CD4-positive, alpha-beta T cell treated with Interferon alpha-2 for 1 hour (primary cell): Measurements from ENCODE around the gene THSD4.

Experiments used
- DNase-seq, 2 donors: peaks; one replicate each; pipeline ENCODE4 v3.0.0-alpha.2; 2020 to 2022

The THSD4 gene

DNA sequence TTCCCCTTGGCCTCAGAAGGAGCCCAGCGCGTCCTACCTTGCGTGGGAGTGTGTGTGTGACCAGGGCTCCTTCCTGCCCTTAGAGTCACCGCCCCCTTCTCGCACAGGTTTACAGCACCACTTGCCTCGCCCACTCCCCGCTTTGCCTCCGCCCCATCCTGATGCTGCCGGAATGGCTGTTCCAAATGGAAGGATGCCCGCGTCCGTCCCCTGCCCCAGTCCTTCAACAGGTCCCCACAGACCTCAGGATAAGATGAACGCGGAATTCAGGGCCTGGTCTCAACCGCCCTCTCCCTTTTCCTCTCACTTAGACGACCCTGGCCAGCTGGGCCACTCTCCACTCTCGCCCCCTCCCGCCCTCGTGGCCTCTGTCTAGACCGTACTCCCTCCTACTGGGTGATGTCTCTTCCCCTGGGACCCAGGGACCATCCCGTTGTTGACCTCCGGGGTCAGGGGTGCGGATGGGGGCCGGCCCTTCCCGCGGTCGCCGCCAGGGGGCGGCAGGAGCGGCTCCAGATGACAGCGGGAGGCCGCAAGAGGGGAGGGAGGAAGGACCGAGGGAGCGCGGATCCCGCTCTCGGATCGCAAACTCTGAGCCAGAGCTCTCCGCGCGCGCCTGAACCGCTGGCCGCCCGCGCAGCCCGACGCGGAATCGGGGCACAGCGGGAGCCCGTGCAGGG lies at the start of gene THSD4:
Gene THSD4, plus strand, starts transcription at position 585 of the 680 bp plus-strand sequence.
- peak; percentile 34 to 51 for DNase-seq

DNA sequence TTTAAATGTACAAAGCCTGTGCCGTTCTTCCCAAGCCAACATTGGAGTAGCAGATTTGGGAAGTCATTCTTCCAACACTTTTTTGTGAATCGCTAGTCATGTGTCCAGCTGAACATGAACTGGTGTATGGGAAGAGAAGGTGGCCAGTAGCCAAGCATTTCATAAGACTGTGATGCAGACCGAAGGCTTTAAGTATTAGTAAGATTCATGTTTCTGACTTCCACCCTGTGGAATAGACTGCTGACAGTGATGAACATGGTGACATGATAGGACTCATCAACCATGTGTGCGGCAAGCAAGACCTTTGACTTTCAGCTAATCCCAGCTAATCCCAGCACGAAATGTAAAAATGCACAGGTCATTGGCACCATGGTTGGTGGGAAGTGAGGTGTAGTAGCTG lies 48.3 kb upstream of the THSD4 start:
- DNase-seq = no peak

DNA sequence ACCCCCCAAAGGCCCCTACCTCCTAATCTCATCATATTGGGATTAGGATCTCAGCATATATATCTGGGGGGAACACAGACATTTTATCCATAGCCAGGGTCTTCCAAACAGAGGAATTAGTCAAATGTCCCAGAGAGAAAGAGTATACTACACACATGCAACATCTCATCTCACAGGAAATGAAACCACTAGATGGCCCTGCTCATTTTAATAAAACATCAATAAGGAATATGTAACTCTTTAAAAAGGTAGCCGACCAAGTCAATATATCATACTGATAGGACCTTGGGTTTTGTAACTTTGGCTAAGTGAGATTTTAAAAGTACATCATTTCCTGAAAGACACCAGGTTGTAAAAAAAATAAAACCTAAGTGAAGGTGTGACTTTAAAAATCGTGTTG lies 45.6 kb upstream of the THSD4 start:
- DNase-seq = no peak

DNA sequence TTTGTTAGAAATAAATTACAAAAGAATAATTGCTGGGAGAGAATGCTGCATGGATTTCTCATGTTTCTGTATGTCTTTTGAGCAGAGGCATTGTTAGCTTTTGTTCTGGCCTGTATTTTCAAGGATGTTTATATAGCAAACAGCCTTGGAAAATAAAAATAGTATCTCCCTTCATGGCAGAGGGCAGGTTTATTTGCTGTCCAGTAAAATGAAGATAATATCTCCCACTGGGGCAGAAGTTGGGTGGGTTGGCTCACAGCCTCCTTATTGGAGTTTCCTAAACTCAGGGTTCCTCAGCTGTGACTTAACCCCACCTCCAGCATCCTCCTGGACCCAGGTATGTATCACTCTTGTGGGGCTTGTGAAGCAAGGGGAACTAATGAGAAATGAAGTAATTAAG lies 43.7 kb upstream of the THSD4 start:
- DNase-seq = no peak

DNA sequence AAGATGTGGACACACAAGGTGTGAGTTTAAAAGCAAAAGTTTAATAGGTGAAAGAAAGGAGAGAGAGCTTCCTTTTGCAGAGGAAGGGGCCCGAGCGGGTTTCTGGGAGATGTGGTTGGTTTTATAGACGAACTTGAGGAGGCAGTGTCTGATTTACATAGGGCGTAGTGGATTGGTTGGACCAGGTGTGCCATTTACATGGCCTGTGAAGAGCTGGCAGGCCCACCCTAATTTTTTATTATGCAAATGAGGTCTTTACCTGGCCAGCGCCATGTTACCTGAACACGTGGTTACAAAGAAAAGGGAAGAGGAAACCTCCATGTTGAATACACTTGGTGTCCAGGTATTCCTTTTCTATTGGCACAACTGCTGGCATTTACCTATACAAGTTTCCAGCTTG lies 42.8 kb upstream of the THSD4 start:
- DNase-seq = no peak

DNA sequence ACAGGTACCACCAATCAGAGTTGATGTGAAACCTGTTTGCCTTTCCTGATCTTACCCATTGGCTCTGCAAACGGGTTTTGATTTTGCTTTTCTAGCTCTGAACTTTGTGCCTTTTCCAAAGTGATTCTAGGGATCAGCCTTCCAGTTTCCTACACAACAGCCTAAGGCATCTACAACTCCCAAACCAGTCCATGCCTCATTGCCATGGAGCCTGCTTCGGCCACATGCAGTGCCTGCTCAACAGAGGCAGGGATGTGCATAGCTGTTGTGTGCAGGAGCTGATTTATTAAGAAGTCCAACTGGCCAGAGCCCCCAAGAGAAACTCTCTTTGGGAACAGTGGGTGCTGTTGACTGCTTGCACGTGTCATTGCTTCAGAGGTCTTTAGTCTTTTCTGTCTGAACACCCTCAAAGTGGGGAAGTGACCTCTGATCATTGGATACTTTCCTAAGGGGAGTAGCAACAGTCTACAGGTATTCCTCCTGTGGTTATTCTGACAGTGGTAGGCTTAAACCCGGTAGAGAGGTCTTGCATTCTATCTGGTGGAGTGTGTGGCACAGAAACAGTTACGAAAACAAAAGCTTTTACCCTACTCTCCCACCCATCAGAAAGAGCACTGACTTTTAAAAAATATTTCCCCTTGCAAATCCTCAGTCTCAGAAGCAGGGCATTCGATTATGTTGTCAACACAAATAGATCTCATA lies 36.6 kb upstream of the THSD4 start:
- DNase-seq = no peak

DNA sequence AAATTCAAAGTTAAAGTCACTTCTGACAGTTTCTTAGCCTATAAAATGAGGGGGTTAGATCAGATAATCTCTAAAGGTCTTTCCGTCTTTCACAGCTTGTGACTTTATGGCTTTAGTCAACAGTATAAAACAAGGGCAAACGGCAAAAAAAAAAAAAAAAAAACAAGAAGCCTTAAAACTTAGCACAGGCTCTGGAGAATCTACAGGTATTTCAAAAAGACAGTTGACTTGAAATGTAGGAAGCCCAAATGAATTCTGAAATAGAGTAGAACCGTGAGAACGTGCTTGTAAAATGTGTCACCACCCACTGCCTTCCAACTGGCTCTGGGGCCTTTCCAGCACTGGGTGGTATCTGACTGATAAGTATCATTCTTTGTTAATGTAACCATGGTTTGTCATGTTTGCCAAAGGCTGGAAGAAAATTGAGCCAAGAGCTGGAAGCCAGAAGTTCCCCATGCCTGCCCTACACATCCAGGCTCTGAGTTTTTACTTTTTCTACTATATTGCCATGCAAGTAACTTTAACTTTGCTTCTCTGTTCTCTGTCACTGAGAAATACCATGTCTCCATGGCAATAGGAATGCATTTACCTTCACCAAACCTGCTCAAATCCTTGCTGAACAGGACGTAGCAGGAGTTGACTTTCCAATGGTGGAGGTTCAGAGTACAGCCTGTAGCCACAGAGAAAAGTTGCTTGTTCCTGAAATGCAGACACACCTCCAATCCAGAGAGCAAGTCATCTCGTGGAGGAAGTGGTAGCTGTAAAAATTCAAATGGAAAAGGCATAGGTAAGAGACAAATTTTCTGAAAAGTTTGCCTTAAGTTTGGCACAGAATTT lies 35.8 kb upstream of the THSD4 start:
- no peak for DNase-seq

DNA sequence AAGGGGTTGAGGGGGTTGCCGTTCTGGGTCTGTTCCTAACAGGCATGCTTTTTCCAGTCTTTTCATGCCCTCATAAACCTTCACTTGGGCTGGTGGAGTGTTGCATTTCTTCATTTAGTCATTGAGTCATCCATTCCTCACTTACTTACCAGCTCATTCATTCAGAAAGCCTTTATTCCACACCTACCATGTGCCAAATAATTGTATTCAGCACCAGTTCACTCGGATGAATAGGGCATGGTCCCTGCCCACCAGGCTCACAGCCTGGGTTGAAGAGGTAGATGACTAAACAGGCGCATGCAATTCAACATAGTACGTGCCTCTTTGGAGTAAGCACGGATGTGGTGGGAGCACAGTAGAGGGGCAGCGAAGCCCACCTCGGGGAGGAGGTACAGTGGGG lies 35.1 kb upstream of the THSD4 start:
- DNase-seq = no peak

DNA sequence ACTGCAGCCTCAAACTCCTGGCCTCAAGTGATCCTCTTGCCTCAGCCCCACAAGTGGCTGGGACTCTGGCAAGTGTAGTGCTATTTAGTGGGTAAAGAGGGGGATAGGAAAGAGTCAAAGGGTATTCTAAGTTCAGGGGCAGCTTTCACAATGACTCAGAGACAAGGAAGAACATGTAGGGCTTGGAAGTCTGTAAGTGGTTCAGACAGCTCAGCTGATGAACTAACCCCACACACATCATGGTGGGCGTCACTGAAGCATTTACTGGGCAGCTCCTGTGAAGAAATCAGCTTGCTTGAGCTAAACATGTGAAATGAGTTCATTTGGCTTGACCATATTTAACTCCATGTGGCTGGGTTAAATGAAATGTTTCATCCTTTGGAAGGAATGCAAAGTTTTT lies 34.6 kb upstream of the THSD4 start:
- no peak for DNase-seq

DNA sequence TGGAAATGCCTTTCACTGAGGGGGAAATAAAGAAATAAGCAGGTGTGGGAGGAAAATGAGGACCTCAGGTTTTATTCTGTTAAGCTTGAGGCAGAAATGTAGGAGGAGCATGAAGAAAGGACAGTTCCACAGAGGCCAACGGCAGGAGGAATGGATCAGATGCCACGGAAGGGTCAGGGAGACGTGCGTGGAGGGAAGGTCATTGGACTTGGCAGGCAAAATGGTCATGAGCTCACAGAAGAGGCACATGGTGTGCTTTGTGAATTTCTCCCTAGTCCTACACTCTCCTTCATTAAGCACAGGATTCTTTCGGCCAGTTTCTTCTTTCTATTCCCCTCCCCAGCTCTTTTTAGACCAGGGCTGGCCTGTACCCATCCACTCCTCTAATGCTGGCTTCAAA lies 32.5 kb upstream of the THSD4 start:
- DNase-seq = no peak

DNA sequence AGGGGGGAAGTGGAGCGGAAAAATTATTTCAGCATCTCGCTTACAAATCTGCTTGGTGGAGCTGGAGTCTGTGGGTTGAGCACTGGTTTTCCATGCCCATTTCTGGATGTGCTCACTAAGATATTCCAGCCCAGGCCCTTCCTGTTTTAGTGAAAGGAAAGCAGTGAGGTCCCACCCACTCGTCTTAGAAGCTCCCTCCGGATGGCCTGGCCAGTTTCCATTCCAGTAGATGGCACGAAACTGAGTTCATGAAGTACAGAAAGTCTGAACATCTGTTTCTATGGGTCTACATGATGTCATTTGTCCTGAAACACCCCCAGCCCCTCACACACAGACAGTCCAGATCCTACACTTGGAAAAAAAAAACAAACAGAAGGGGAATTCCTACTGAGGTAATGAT lies 31.9 kb upstream of the THSD4 start:
- no peak for DNase-seq

DNA sequence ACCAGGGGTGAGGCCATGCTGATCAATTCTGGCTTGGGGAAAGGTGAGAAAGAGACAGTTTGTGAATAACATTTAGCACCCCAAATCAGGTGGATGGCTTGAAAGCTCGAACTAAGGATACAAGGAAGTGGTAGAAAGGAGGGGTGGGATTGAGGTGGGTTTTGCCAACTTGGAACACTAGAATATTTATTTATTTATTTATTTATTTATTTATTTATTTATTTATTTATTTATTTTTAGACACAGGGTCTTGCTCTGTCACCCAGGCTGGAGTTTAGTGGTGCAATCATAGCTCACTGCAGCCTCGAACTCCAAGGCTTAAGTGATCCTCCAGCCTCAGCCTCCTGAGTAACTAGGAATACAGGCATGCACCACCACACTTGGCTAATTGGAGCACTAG lies 31.0 kb upstream of the THSD4 start:
- DNase-seq = no peak

DNA sequence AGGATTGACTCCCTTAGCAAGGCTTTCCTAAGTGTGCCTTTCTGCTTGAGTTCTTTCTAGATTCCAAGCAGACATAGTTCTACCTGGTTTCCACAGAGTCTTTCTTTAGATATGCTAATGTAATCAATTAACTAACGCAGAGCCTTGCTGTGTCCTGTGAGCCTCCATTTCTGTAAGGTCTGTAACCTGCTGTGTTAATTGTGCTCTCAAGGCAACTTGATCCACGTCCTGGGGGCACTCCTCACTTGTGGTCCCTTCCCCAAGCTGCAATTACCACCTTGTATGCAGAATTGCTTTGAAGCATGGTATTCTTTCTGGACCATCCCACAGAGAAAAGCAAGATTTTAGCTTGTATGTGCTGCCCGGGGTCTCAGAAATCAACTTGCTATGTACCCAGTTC lies 29.5 kb upstream of the THSD4 start:
- no peak for DNase-seq

DNA sequence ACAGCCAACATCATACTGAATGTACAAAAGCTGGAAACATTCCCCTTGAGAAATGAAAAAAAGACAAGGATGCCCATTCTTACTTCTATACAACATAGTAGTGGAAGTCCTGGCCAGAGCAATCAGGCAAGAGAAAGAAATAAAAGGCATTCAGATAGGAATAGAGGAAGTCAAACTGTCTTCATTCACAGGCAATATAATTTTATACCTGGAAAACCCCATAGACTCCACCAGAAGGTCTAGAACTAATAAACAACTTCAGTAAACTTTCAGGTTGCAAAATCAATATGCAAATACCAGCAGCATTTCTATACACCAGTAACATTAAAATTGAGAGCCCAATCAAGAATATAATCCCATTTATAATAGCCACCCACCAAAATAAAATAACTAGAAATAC lies 27.1 kb upstream of the THSD4 start:
- no peak for DNase-seq

DNA sequence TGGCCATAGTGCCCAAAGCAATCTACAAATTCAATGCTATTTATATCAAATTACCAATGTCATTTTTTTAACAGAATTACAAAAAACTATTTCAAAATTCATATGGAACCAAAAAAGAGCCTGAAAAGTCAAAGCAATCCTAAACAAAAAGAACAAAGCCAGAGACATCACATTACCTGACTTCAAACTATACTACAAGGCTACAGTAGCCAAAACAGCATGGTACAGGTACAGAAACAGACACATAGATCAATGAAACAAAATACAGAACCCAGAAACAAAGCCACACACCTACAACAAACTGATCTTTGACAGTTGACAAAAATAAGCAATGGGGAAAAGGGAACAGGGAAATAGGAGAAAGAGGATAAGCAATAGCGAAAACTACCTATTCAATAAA lies 26.6 kb upstream of the THSD4 start:
- no peak for DNase-seq

DNA sequence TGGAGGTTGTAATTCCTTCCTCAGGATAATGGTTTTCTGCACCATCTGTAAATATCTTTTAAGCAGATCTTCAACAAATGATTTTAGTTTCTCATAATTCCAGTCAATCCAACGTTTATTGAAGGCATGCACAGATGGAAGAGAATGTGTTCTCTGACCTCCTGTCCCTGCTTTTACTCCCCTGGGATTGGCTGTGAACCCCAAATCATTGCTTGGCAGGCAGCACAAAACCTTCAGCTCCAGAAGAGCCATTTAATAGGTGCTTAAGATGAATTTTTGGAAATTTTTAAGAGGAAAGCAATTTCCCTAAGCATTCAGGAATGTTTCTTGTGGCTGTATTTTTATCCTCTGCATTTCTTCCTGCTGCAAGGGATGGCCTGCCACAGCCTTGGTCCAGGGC lies 25.5 kb upstream of the THSD4 start:
- no peak for DNase-seq

DNA sequence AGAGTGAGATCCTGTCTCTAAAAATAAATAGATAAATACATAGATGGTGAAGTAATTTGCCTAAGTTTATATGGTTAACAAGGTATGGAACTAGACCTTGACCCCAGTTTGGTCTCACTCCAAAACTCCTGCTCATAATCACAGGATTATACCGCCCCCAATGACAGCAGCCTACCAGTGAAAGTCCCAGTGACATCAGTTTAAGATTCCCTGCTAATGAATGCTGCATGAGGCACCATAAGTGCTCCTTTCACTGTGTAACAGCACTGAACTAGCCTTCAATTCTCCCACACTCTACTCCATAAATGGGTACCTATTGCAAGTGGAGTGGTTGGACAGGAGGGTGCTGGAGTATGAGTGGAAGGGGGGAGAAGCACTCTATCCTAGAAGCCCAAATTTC lies 23.7 kb upstream of the THSD4 start:
- no peak for DNase-seq

DNA sequence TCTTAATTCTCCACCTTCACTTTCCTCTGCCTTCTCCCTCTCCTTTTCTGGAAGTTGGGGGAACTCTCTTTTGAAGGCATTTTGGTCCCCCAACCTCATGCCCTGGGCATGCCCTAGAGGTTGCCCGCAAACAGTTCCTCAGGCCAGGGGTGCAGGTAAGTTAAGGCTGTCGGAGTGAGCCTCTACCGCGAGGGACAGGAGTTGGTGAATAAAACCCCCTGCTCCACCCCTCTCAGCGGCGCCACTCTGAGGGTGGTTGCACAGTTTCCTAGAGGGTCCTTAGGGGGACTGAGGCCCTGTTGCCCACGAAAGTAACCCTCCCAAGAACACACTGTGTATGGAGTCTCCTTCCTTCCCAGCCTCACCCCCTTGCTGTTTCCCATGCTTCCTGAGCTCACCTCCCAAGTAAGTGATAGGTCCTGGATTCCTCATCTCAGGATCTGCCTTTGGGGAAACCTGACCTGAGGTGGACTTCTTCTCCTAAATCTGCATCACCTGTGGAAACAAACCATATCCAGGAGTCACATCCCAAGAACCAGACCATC lies 23.1 kb upstream of the THSD4 start:
- DNase-seq = no peak

DNA sequence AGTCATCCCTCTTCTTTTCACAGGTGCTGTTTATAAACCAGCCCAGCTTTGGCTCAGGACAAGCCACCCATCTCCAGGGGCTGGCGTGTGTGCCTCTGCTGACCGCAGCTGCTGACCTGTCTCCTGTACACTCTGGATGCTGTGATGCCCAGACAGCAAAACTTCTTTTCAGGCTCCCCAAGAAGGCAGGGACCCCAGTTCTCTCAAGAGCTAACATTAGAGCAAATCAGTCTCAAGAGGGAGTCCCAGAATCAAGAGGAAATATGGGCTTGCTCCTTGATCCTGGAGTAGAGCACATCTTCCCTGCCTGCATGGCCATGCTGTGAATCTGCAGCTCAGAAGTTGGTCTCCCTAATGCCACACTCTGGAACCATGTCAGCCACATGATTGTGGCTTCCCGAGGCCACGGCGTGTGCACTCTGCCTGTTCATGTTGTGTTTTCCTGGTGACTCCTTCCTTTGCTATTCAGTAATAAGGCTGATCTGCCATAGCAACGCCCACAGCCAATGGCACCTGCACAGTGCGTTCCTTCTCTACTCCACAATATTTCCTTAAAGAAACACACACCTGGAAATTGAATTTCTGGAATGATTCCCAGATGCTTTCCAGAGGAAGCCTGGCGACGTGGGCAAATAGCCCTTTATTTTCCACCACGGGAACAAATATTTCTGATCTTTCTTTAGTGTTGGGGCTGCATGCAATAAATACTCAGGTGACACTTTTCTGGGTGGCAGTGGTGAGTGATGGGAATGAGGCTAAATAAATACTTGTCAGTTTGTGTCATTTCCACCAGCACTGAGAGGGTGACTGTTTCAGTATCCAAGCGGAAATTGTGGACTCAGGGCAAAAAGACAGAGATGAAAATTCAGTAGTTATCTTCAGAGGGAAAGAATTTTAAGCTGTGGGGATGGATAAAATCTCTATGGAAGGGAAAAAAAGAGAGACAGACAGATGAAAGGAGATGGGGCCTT lies 21.9 kb upstream of the THSD4 start:
- DNase-seq = no peak

DNA sequence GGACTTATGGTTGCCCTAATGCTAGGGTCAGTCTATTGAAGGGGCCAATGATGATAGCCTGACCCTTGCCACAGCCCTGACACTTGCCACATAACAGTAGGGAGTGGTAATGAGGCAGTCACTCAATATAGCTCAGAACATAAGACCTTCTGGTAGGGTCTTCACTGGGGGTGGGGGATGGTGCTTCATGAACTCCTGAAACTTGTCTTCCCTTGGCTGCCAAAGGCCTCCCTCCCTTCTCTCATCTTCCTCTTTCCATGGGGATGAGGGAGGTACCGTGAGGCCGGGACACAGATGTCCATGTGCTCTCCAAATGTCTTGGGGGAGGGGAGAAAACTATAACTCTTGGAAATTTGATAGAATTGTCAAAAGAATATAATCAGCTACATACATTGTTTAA lies 21.1 kb upstream of the THSD4 start:
- no peak for DNase-seq

DNA sequence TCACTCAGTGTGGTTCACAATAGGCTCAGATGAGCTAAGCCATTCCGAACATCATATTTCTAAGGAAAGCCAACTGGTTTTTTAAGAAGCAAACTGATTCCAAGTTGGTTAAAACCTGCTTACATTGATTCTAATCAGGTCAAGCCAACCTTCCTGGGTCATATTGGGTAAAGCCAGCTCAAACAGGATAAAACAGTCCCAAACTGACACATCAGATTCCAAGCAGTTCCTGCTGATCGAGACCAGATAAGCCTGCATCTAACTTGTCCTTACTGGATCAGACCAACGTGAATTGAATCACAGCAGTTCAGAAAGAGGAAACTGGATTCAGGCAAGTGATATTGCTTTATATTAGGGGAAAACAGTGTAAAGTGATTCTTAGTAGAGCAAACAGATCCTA lies 18.6 kb upstream of the THSD4 start:
- no peak for DNase-seq

DNA sequence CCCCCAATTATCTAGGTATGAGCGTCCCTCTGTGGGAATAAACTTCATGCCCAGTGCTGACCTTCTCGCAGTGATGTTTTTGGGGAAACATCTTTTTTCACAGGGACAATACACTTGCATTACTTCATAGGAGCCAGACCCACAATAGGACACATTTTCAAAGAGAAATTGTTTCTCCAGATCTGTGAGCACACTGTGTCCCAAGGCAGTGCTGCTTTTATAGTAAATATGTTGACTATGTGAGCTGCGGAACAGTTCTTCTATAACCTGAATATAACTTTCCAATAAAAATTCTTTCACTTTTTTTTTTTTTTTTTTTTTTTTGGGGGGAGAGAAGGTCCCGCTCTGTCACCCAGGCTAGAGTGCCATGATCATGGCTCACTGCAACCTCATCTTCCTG lies 17.4 kb upstream of the THSD4 start:
- no peak for DNase-seq

DNA sequence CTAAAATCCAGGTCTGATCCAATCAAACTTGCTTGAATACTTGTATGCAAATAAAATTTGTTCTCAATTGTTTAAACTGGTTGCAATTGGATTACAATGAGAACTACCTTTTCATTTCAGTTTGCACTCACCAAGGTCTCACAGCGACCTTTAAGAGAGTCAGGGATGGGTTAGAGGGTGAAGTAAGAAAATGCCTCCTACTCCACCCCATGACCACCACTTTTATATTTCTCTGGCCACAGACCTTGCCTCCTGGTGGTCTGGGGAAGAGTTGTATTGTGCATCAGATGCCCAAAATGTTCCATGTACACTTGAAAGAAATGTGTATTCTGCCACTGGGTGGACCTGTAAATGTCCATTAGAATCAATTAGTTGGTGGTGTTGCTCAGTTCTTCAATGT lies 16.4 kb upstream of the THSD4 start:
- DNase-seq = no peak
